ENCODE measurements around the gene ABTB2.

ABTB2 gene

DNA sequence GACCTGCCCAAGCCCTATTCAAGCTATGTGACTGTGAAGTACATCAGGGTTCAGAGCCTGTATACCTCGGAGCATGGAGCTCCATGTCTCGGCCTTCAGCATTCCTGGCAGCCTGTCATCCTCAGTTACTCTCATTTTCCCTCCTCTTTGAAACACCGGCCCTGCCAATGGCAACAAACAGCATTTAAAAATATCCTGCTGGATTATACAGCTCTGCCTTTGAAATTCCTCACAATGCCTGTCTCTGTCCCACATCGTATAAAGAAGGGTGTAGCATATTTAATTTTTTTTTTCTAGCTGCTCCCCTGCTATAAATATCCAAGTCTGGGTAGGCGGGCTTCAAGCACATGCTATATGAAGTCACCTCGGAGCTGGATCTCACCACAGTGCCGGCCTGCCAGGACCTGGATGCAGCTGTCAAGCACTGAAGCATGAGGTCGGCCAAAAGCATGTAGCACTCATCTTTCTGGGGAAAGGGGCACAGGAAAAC lies 11.8 kb downstream of the ABTB2 start:
- TF ChIP-seq, protein P1, sequence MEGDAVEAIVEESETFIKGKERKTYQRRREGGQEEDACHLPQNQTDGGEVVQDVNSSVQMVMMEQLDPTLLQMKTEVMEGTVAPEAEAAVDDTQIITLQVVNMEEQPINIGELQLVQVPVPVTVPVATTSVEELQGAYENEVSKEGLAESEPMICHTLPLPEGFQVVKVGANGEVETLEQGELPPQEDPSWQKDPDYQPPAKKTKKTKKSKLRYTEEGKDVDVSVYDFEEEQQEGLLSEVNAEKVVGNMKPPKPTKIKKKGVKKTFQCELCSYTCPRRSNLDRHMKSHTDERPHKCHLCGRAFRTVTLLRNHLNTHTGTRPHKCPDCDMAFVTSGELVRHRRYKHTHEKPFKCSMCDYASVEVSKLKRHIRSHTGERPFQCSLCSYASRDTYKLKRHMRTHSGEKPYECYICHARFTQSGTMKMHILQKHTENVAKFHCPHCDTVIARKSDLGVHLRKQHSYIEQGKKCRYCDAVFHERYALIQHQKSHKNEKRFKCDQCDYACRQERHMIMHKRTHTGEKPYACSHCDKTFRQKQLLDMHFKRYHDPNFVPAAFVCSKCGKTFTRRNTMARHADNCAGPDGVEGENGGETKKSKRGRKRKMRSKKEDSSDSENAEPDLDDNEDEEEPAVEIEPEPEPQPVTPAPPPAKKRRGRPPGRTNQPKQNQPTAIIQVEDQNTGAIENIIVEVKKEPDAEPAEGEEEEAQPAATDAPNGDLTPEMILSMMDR (IDR thresholded peaks at IDR 0.05), result no peak

DNA sequence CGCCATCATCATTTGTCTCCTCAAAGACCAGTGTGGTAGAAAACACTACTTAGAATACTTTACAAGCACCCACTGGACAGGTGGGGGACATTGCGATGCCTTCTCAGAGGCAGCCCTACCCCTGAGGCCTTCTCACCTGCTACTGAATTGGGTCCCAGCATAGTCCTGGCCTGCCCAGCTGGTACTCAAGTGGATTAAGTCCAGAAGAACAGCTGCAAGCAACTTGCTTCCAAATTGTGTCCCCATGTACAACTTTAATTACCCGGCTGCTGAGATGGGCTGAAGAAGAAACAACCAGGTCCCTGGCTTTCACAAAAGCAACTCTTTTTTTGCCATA lies 12.3 kb downstream of the ABTB2 start:
- TF ChIP-seq, protein P1 (IDR thresholded peaks at IDR 0.05), result no peak

DNA sequence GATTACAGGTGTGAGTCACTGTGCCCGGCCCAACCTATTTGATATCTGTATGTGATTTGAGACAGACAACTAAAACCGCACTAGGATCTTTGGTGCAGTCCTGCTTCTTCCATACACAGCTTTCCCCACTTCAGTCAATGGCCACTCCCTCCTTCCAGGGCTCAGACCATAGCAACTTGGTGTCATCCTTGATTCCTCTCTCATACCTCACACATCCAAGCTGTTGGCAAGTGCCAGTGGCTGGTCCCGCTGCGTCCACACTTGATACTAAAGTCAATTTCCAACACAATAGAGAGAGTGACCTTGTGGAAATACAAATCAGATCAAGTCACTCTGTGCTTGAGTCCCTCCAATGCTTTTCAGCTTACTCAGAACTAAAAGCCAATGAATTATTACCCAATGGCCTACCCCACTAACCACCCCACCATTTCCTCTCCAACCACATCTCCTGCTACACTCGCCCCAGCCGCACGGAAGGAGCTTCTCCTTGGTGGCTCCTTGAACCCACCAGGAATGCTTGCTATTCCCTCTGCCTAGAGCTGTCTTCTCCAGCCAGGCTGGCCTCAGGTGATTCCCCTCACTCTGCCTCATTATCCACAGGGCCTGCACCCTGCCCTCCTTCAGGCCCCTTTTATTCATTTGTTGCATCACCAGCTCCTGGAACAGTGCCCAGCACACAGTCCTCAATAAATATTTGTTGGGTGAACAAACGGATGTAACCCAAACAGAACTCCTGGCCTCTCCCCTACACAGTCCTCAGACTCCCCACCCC lies 12.9 kb downstream of the ABTB2 start:
- TF ChIP-seq, protein P1 (IDR thresholded peaks at IDR 0.05), result no peak

GRCh38 chr11:34344410-34344767 lies 13.4 kb downstream of the ABTB2 start:
- TF ChIP-seq, protein P1 (IDR thresholded peaks at IDR 0.05), result no peak

DNA sequence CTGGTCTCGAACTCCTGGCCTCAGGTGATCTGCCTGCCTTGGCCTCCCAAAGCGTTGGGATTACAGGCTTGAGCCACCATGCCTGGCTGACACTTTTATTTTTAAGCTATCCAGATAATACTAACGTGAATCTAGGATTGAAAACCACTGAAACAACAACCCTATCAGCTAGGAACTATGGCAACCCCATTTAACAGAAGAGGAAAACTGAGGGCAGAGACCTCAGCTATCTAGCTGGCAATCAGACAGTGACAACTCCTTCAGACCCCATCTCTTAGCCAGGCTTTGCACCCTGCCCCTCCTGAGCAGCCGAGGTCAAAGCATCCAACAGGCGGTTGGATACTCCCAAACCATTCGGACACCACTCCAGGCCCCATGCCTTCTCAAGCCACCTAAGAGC lies 14.1 kb downstream of the ABTB2 start:
- TF ChIP-seq, protein P1 (IDR thresholded peaks at IDR 0.05), result no peak

- TF ChIP-seq, protein P1 (IDR thresholded peaks at IDR 0.05), result no peak
These were observed 14.7 kb downstream of the ABTB2 start for GRCh38 chr11:34343153-34343552.

DNA sequence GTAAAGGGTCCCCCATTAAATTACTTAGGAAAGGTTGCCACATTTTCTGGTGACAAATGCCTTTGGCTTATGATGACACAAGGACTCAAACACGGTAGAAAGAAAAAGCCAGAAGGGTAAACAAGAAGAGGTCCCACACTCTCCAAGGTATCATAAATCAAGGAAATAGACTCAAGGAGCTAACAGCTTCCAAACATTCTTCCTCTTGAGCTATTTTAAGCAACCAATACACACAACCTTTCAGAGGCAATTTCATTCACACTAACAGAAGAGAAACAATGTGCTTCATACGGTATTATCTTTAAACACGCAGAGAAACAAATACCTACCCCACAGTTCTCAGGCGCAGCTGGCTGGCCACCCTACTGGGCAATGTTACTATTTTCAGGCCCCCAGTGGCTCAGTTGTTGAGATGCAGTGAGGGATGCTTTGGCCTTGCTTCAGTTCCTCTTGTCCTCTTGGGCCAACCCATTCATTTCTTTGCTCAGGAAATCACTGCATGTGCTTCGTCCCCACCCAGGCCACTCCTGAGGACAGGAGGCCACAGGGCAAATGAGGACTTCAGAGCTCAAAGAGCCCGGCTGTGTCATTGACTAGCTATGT lies 15.8 kb downstream of the ABTB2 start:
- TF ChIP-seq, protein P1 (IDR thresholded peaks at IDR 0.05), result no peak
